OCI-LY3 (cell line): Measurements from ENCODE around the gene LY6G6C.

Source experiments
- H2AFZ ChIP-seq: fragments of 200-600, 300-600 bp; shearing (Covaris generic); 2 replicates; pipeline ENCODE4 v1.6.0; 2014; ENCODE audit warnings: antibody characterized with exemption, low read depth, low read length
- H3K27ac ChIP-seq: fragments of 200-600, 300-600 bp; sonication (generic); 2 replicates; pipeline ENCODE4 v1.5.1; 2014; ENCODE audit warnings: mild to moderate bottlenecking, low read length, moderate library complexity, mixed read lengths
- H3K27me3 ChIP-seq: fragments of 200-600, 300-600 bp; sonication (generic); 2 replicates; pipeline ENCODE4 v1.6.1; 2014; ENCODE audit warnings: low read depth, low read length, mixed read lengths
- H3K36me3 ChIP-seq: fragments of 200-600, 300-600 bp; sonication (generic); replicated peaks from 2 replicates; pipeline ENCODE3; 2014; ENCODE audit warnings: low read depth, low read length, mixed read lengths
- H3K4me1 ChIP-seq: fragments of 300-600, 200-600 bp; sonication (generic); 2 replicates; pipeline ENCODE4 v1.6.1; 2014; ENCODE audit warnings: low read length, mixed read lengths
- H3K4me2 ChIP-seq: fragments of 200-600, 300-600 bp; sonication (generic); 2 replicates; pipeline ENCODE4 v1.6.1; 2014; ENCODE audit warnings: low read length, mixed read lengths
- H3K4me3 ChIP-seq: fragments of 300-600, 200-600 bp; sonication (generic); 2 replicates; pipeline ENCODE4 v1.5.1; 2014; ENCODE audit warnings: antibody characterized with exemption, mild to moderate bottlenecking, low read length, moderate library complexity
- H3K79me2 ChIP-seq: fragments of 300-600, 200-600 bp; shearing (Covaris generic); 2 replicates; pipeline ENCODE4 v1.6.1; 2014; ENCODE audit warnings: mild to moderate bottlenecking, low read length, mixed read lengths
- H3K9ac ChIP-seq: fragments of 300-600, 200-600 bp; shearing (Covaris generic); 2 replicates; pipeline ENCODE4 v1.6.0; 2014; ENCODE audit warnings: mild to moderate bottlenecking, low read length, moderate library complexity
- H3K9me3 ChIP-seq: fragments of 200-600, 300-600 bp; shearing (Covaris generic); 2 replicates; pipeline ENCODE4 v1.6.1; 2014; ENCODE audit warnings: low read length, mixed read lengths; ENCODE audit not compliant: insufficient read depth
- H4K20me1 ChIP-seq: fragments of 200-600, 300-600 bp; sonication (generic); 2 replicates; pipeline ENCODE4 v1.6.1; 2016; ENCODE audit warnings: low read length, mixed read lengths; ENCODE audit not compliant: insufficient read depth
- CTCF ChIP-seq: fragments of 200-600, 300-600 bp; sonication (generic); IDR thresholded peaks from 2 replicates; pipeline ENCODE4 v1.5.1; 2014; ENCODE audit warnings: antibody characterized with exemption, low read length, low read depth
- EZH2phosphoT487 ChIP-seq: fragments of 200-600 bp; shearing (Covaris generic); IDR thresholded peaks from 2 replicates; pipeline ENCODE4 v1.6.1; 2018; ENCODE audit warnings: antibody characterized with exemption, mixed run types, low read depth

LY6G6C gene

GRCh38 chr6:31736021-31736767, 14.6 kb upstream of the LY6G6C start, which contains the start of gene CLIC1:
TSS of gene CLIC1 (minus strand) at chr6:31736530. CDS start at chr6:31736300, 230 bp downstream.
- Histone ChIP-seq H3K9ac (peak within 1 kb of the TSS; percentile 99), H3K36me3 (peaks cover 23% of the 10 kb centered on the region), H3K4me1 (peaks cover 37% of the 10 kb centered on the region), H3K27me3 (no peaks in the 10 kb centered on the region), H3K27ac (peak within 1 kb of the TSS; percentile 98), H4K20me1 (peaks cover 8% of the 10 kb centered on the region), H3K4me2 (peak within 1 kb of the TSS; percentile 98), H3K79me2 (peaks cover 50% of the 10 kb centered on the region), H3K4me3 (peak within 1 kb of the TSS; percentile 95), H3K9me3 (no peaks in the 10 kb centered on the region), H2AFZ (0 out of 2 replicates have a peak within 1 kb of the TSS, but pooled peaks have one; percentile 66)
- no peak for TF ChIP-seq CTCF
- no peak for TF ChIP-seq EZH2phosphoT487

- H3K27me3 ChIP-seq: no peaks in the 10 kb centered on the region
- H3K4me1 ChIP-seq: peaks cover 34% of the 10 kb centered on the region
- peak overlapping the region; percentile 99 for H3K9ac ChIP-seq
- H3K27ac ChIP-seq: peak overlapping the region; percentile 98
- no peak for TF ChIP-seq CTCF
- TF ChIP-seq EZH2phosphoT487: no peak
- no peaks in the 10 kb centered on the region for H3K9me3 ChIP-seq
- peaks cover 38% of the 10 kb centered on the region for H3K79me2 ChIP-seq
- peak overlapping the region; percentile 95 for H3K4me3 ChIP-seq
- H3K36me3 ChIP-seq: peaks cover 29% of the 10 kb centered on the region
- H3K4me2 ChIP-seq: peak overlapping the region; percentile 98
- no peak overlapping the region for H2AFZ ChIP-seq
- H4K20me1 ChIP-seq: peaks cover 8% of the 10 kb centered on the region
Observed at GRCh38 chr6:31734821-31735406, 13.4 kb upstream of the LY6G6C start.

DNA sequence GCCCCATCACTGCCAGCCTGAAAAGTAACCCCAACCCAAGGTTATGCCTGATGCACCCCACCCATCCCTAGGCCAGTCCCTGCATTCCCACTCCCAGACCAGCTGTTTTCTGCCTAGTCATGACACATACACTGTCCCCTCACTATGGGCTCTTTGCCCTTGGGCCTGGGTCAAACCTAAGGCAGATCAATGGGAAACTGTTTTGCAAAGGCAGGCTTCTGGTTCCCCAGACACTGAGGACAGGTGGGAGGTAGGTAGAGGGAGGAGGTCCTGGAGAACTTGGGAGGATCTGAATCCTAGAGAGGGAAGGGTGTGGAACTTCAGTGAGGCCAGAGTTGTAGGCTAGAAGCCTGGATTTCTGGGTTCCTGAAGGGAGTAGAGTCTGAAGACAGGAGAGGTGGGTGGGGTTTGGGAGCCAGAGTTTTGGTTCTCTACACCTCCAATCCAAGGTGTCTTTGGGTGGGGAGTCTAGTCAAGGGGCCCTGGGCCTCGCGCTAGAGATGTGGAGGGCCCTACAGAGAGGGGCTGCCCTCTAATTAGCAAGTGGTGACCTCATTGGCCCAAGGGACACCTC, 12.8 kb upstream of the LY6G6C start:
- TF ChIP-seq EZH2phosphoT487: no peak
- no peak for TF ChIP-seq CTCF
- Histone ChIP-seq H3K4me2 (peak overlapping the region; percentile 98), H3K27ac (peak overlapping the region; percentile 98), H2AFZ (no peak overlapping the region), H3K36me3 (peaks cover 30% of the 10 kb centered on the region), H4K20me1 (peaks cover 8% of the 10 kb centered on the region), H3K4me3 (peak overlapping the region; percentile 95), H3K9me3 (no peaks in the 10 kb centered on the region), H3K4me1 (peaks cover 39% of the 10 kb centered on the region), H3K27me3 (no peaks in the 10 kb centered on the region), H3K79me2 (peaks cover 37% of the 10 kb centered on the region), H3K9ac (peak overlapping the region; percentile 99; the same call in 1 of the 2 replicates)

GRCh38 chr6:31733734-31734133, 12.2 kb upstream of the LY6G6C start:
- TF ChIP-seq EZH2phosphoT487: no peak
- no peak for TF ChIP-seq CTCF
- H4K20me1 ChIP-seq: peaks cover 8% of the 10 kb centered on the region
- peaks cover 30% of the 10 kb centered on the region for H3K36me3 ChIP-seq
- no peaks in the 10 kb centered on the region for H3K9me3 ChIP-seq
- no peak overlapping the region for H2AFZ ChIP-seq
- no peak overlapping the region for H3K4me2 ChIP-seq
- H3K79me2 ChIP-seq: peaks cover 37% of the 10 kb centered on the region
- H3K4me3 ChIP-seq: no peak overlapping the region
- H3K4me1 ChIP-seq: peaks cover 41% of the 10 kb centered on the region
- no peak overlapping the region for H3K27ac ChIP-seq
- no peak overlapping the region for H3K9ac ChIP-seq
- no peaks in the 10 kb centered on the region for H3K27me3 ChIP-seq
